ACHN (cell line): ENCODE measurements around the gene TPCN1.

Experiments used
- DNase-seq: peaks from one replicate; pipeline ENCODE4 v3.0.0-alpha.2; 2015
- in situ Hi-C: cut with HindIII; loops from 2 replicates; pipeline ENCODE4 v1.10.0; 2017; ENCODE audit warnings: low sequenced_read_pairs, low pct_ligation_motif_present, low pct_unique_long_range_greater_than_20kb

The TPCN1 gene

DNA sequence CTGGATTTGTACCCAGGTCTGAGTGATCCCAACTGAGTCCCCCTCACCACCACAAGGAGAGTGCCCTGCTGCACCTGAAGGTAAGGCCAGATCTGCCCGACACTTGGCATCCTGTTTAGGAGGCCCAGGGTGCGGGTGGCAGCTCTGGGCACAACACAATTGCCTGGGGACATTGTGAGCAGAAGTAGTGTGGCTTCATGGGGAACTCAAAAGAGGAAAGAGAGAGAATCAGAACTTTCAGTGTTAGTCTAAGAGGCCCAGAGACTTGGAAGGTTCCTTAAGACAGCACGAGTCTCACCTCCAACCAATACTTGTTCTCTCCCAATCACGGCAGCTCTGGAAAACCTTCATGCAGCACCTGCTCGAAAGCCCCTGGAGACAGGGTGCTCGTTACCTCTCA lies 120.3 kb downstream of the TPCN1 start:
- no peak for DNase-seq
- in situ Hi-C loops: no loop called here

DNA sequence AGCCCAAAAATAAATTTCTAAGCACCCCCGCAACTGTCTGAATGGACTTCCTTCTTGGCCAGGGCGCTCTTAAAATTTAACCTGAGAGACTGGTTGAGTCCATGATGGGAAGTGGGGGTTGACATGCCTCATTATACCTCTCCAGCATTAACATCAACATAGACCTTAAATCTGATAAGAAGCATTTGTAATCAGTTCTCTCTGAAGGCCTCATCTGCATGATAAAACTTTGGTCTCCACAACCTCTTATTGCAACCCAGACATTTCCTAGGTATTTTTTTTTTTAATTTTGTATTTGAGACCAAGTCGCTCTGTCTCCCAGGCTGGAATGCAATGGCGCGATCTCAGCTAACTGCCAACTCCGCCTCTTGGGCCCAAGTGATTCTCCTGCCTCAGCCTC lies 124.1 kb downstream of the TPCN1 start:
- no peak for DNase-seq
- in situ Hi-C loops: no loop called here

DNA sequence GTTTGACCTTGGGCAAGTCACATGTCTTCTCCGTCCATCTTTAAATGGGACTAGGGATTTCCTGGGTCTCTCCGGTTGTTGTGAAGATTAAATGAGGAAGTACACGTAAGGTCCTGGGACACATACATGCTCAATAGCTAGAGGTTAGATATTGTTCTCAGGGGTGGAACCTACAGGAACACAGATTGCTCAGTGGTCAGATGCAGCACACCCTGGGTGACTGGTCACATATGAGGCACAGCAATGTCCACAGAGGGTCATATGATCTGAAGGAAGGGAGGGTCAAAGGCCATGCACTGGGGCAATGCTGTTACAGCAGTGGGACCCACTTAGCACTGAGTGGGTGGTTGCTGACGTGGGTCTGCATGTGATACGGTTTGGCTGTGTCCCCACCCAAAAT lies 125.1 kb downstream of the TPCN1 start:
- no peak for DNase-seq
- in situ Hi-C loops: no loop called here

DNA sequence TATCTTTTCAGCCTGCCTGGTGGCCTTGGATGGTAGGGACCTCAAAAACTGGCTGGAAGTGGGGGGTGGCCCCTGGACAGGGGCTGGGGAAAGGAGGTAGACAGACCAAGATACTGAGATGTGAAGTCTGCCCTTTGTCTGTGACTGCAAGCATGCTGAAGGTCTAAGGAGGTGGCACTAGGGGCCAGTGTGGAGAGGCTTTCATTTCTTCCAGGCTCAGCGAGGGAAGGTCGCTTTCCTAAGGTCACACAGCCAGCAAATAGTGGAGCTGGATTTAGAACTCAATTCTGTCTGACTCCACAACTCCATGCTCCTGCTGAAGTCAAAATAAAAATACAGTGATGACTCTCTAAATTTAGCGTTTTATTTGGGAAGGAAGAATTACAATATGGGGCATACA lies 125.8 kb downstream of the TPCN1 start:
- in situ Hi-C loops: no loop called here

DNA sequence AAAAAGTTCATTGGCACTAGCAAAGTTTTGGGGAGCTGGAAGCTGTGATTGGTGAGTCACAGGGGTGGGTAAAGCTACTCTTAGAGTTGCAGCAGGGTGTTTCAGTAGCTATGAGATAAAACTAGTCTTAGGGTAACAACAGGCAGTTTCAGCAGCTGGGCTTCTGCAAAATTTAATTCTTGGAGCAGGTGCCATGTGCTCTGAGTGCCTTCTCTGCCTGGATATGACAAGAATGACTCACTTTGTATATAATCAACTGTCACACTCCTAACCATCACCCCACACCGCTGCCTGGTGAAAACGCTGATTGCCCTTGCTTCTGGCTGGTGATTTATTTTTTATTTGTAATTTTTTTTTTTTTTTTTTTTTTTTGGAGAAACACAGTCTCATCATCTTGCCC lies 126.6 kb downstream of the TPCN1 start:
- in situ Hi-C loops: no loop called here
- DNase-seq: no peak

More for the DNA sequence above, 125.8 kb downstream of the TPCN1 start:
- no peak for DNase-seq
